ENCODE data around the gene PSMB5.

PSMB5 gene

GRCh38 chr14:23074906-23075305 is 40.2 kb upstream of the PSMB5 start:
- H3K4me3 ChIP-seq (ENCODE audit: low read depth, low read length): no peak overlapping the region
- no peak for DNase-seq (ENCODE audit: low read depth)
- no peak for TF ChIP-seq CTCF (IDR thresholded peaks at IDR 0.05; ENCODE audit: insufficient read depth, low read depth, low read length, missing control alignments)

- no peak for DNase-seq (ENCODE audit: low read depth)
- peak overlapping the region; percentile 87 for H3K4me3 ChIP-seq (ENCODE audit: low read depth, low read length)
Measured at GRCh38 chr14:23071921-23072539, 37.3 kb upstream of the PSMB5 start.

GRCh38 chr14:23071244-23071920 is 36.7 kb upstream of the PSMB5 start:
- H3K4me3 ChIP-seq (ENCODE audit: low read depth, low read length): peak overlapping the region; percentile 87

More at GRCh38 chr14:23071921-23072539, 37.3 kb upstream of the PSMB5 start:
- TF ChIP-seq CTCF (IDR thresholded peaks at IDR 0.05; ENCODE audit: insufficient read depth, low read depth, low read length, missing control alignments): no peak

GRCh38 chr14:23070262-23071129 is 35.8 kb upstream of the PSMB5 start:
- no peak for DNase-seq (ENCODE audit: low read depth)
- peak overlapping the region; percentile 87 for H3K4me3 ChIP-seq (ENCODE audit: low read depth, low read length)
- TF ChIP-seq CTCF (IDR thresholded peaks at IDR 0.05; ENCODE audit: insufficient read depth, low read depth, low read length, missing control alignments): no peak

More at GRCh38 chr14:23071244-23071920, 36.7 kb upstream of the PSMB5 start:
- TF ChIP-seq CTCF (IDR thresholded peaks at IDR 0.05; ENCODE audit: insufficient read depth, low read depth, low read length, missing control alignments): no peak
- DNase-seq (ENCODE audit: low read depth): peak; percentile 89

- H3K4me3 ChIP-seq (ENCODE audit: low read depth, low read length): no peak overlapping the region
- no peak for DNase-seq (ENCODE audit: low read depth)
- TF ChIP-seq CTCF (IDR thresholded peaks at IDR 0.05; ENCODE audit: insufficient read depth, low read depth, low read length, missing control alignments): no peak
Measured at GRCh38 chr14:23069413-23069806, 34.7 kb upstream of the PSMB5 start.

- peak; percentile 90 for DNase-seq (ENCODE audit: low read depth)
- H3K4me3 ChIP-seq (ENCODE audit: low read depth, low read length): no peak overlapping the region
- peak; percentile 98 for TF ChIP-seq CTCF (IDR thresholded peaks at IDR 0.05; ENCODE audit: insufficient read depth, low read depth, low read length, missing control alignments)
Measured at GRCh38 chr14:23068789-23069412, 34.2 kb upstream of the PSMB5 start.
